Left lung (tissue), 10 donors: ENCODE measurements around the gene EPC1. TPM values are rescaled to one million over a fixed set of nuclear protein-coding genes. Genes with fewer than 3 reads are reported as not detected.
A peak's percentile ranks its signal among the peaks of the same experiment; 100 is the strongest.

Source experiments
- ATAC-seq: fragments of 200-7000 bp; cut with Tn5 transposase; one replicate; pipeline ENCODE4 v1.9.1; 2020; ENCODE audit warnings: moderate library complexity
- DNase-seq, 4 donors: peaks; one replicate each; pipeline ENCODE4 v3.0.0-alpha.2; 2013 to 2020
- H3K27ac ChIP-seq, 2 donors: fragments of 200-600 bp; sonication (generic) in 1 of 2; one replicate each; pipeline versions ENCODE4 v1.5.0 to v1.8.0; 2020 to 2021
- H3K27me3 ChIP-seq, 2 donors: fragments of 200-600 bp; sonication (generic) in 1 of 2; one replicate each; pipeline versions ENCODE4 v1.5.0 to v1.8.0; 2020 to 2021
- H3K36me3 ChIP-seq, 2 donors: fragments of 200-600 bp; sonication (generic) in 1 of 2; one replicate each; pipeline versions ENCODE4 v1.5.0 to v1.8.0; 2020 to 2021
- H3K4me1 ChIP-seq, 2 donors: fragments of 200-600 bp; one replicate each; pipeline ENCODE4 v1.8.0; 2021
- H3K4me3 ChIP-seq, 2 donors: fragments of 200-600 bp; sonication (generic) in 1 of 2; one replicate each; pipeline versions ENCODE4 v1.5.0 to v1.8.0; 2020 to 2021; ENCODE audit warnings: mild to moderate bottlenecking in 1 of 2
- H3K9me3 ChIP-seq, 2 donors: fragments of 200-600 bp; sonication (generic) in 1 of 2; one replicate each; pipeline versions ENCODE4 v1.5.0 to v1.8.0; 2020 to 2021
- CTCF ChIP-seq, 2 donors: fragments of 200-600 bp; sonication (generic) in 1 of 2; IDR thresholded peaks; one replicate each; pipeline versions ENCODE4 v1.5.0 to v1.8.0; 2021; ENCODE audit warnings: antibody characterized with exemption in 2 of 2
- intact Hi-C, 2 donors: fragments of 100-400 bp; cut with DNase I; formaldehyde crosslinking; loops; one replicate each; pipeline versions ENCODE4 v1.11.2 to v1.14.2; 2022
- polyA plus RNA-seq, 6 donors: library from polyadenylated mRNA; unstranded; fragments of 120-200 nt; gene quantifications; one replicate each; pipeline ENCODE4 v1.2.1, GENCODE V29; 2013; ENCODE audit not compliant: insufficient read length in 6 of 6
- total RNA-seq, 2 donors: library from RNA; stranded (reverse); fragmentation: NEBNext Ultra II Directional; extraction: Animal tissue kit (Norgen Biotek cat#: 25700); gene quantifications; one replicate each; pipeline ENCODE4 v1.2.1, GENCODE V29; 2021
- donor health status: DM: no; HTN: yes; CAD: no.
- donor health status: DM: no; HTN: no; CAD: no.

The EPC1 gene
- total and polyA plus RNA-seq, 8 donors: 27.0 to 84.0 (median 70.0) TPM

- H3K4me3 ChIP-seq: no peak overlapping the region
- H3K4me1 ChIP-seq: no peaks in the 10 kb centered on the region
- peak; percentile 59 for ATAC-seq
- H3K9me3 ChIP-seq: no peaks in the 10 kb centered on the region
- no peaks in the 10 kb centered on the region for H3K27me3 ChIP-seq
- intact Hi-C loops: no loop called here
- no peak overlapping the region for H3K27ac ChIP-seq
- H3K36me3 ChIP-seq: no peaks in the 10 kb centered on the region
- no peak for DNase-seq
- TF ChIP-seq CTCF (IDR thresholded peaks at IDR 0.05): no peak
Observed at GRCh38 chr10:32388258-32389027, 41.5 kb upstream of the EPC1 start.

DNA sequence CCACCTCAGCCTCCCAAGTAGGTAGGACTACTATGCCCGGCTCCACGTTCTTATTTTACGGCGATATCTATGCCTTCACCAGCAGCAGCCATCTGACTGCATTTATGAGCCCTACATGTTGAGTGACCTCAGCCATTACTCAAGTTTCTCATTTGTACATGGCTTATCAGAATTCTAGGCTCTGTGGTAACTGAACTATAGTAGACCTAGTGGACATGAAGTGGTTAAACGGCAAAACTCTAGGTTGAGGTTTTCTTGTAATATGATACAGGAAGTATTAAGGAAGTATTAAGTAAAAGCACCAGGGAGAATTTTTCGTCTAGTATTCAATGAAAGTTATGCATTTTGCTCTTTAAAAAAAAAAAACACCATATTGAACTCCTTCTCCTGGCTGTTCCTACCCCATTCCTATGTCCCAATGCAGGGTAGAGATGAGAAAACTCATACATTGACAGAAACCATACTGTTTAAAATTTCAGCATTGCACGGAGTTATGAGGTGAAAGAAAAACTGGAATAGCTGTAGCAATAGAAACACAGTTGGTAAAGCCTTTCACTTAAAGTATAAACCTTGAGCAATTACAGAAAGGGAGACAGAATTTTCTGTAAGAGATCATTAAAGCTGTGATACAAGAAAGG lies 39.8 kb upstream of the EPC1 start:
- H3K4me1 ChIP-seq: no peaks in the 10 kb centered on the region
- ATAC-seq (no peak), DNase-seq (peak in 1 of 4 donors; percentile 51)
- no peak overlapping the region for H3K4me3 ChIP-seq
- H3K36me3 ChIP-seq: no peaks in the 10 kb centered on the region
- no peak overlapping the region for H3K27ac ChIP-seq
- H3K9me3 ChIP-seq: no peaks in the 10 kb centered on the region
- no peak for TF ChIP-seq CTCF (IDR thresholded peaks at IDR 0.05)
- no peaks in the 10 kb centered on the region for H3K27me3 ChIP-seq
- intact Hi-C loops: no loop called here

- no peak for TF ChIP-seq CTCF (IDR thresholded peaks at IDR 0.05)
- no peaks in the 10 kb centered on the region for H3K9me3 ChIP-seq
- H3K27ac ChIP-seq: no peak overlapping the region
- DNase-seq (no peak), ATAC-seq (no peak)
- no peak overlapping the region for H3K4me3 ChIP-seq
- H3K4me1 ChIP-seq: peaks cover 0 to under 1% of the 10 kb centered on the region in 2 donors
- intact Hi-C loops: no loop called here
- H3K27me3 ChIP-seq: no peaks in the 10 kb centered on the region
- H3K36me3 ChIP-seq: no peaks in the 10 kb centered on the region
Observed at GRCh38 chr10:32384171-32384570, 37.2 kb upstream of the EPC1 start.

- ATAC-seq (peak; percentile 14), DNase-seq (no peak)
- Histone ChIP-seq H3K4me1 (peaks cover 0 to 9% of the 10 kb centered on the region in 2 donors), H3K9me3 (no peaks in the 10 kb centered on the region), H3K4me3 (no peak overlapping the region), H3K36me3 (no peaks in the 10 kb centered on the region), H3K27me3 (no peaks in the 10 kb centered on the region), H3K27ac (no peak overlapping the region)
- intact Hi-C loops: no loop called here
- TF ChIP-seq CTCF (IDR thresholded peaks at IDR 0.05): no peak
Observed at GRCh38 chr10:32381165-32381564, 34.2 kb upstream of the EPC1 start.

- Histone ChIP-seq H3K27me3 (no peaks in the 10 kb centered on the region), H3K4me1 (peaks cover 0 to 20% of the 10 kb centered on the region in 2 donors), H3K36me3 (no peaks in the 10 kb centered on the region), H3K9me3 (no peaks in the 10 kb centered on the region), H3K27ac (peak overlapping the region in 1 of 2 donors; percentile 84), H3K4me3 (no peak overlapping the region)
- TF ChIP-seq CTCF (IDR thresholded peaks at IDR 0.05): no peak
- DNase-seq: no peak
- no peak for ATAC-seq
- intact Hi-C loops: no loop called here
Observed at GRCh38 chr10:32379950-32380551, 33.1 kb upstream of the EPC1 start.
